ENCODE data around the gene TNFRSF25. TPM values are rescaled to one million over a fixed set of nuclear protein-coding genes. Genes with fewer than 3 reads are reported as not detected.

The TNFRSF25 gene
- total and polyA plus RNA-seq, 2 donors (not counting 3 experiments of a cell fraction or from before 2014, with no cell fraction given), result 33.9 to 38.8 TPM

DNA sequence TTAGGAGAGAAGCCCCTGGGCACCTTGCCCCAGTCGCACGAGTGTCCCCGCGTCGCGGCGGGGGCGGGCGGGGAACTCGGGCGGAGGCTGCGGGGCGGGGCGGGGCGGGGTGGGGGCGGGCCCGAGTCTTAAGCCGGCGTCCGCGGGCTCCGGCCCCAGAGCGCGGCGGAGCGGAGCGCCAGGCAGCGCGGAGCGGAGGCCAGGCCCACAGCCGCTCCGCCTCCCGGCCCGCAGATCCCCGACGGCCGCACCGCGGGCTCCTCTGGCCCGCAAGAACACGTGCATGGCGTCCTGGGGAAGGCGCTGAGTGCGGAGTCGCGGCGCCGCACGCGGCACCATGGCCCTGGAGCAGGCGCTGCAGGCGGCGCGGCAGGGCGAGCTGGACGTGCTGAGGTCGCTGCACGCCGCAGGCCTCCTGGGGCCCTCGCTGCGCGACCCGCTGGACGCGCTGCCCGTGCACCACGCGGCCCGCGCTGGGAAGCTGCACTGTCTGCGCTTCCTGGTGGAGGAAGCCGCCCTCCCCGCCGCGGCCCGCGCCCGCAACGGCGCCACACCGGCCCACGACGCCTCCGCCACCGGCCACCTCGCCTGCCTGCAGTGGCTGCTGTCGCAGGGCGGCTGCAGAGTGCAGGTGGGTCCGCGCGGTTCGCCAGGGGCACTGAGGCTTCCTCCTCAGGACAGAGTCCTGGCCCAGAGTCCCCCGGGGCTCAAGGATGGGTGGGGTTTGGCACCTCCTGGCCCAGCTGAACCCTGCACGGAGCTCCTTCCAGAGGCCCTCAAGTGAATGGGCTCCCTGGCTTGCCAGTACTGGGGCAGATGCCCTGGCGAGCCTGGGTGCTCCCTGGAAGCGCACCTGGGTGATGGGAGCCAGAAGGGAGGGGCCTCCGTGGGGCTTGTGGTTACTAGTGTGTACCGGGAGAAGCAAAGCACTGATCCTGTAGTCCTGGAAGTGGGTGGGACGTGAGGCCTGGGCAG lies 41.1 kb downstream of the TNFRSF25 start, which contains the start of gene ESPN:
ESPN (plus strand) TSS at position 158 of the 975 bp plus-strand sequence; CDS start at position 338, 180 bp downstream.
- no peak for DNase-seq (ENCODE audit: low read depth, low spot score)
- H3K36me3 ChIP-seq (ENCODE audit: control insufficient read depth in 2 of 2, extremely low read depth in 1 of 2, insufficient read depth in 2 of 2, low read length in 2 of 2), result no peaks in the 10 kb centered on the region
- CTCF ChIA-PET, result interaction anchor here (1.0 to 11.1 kb wide), 2 partner anchors 12 to 77 kb away, joined by 3 to 202 read pairs; no protein-coding TSS in a partner anchor
- peak within 1 kb of the TSS; percentile 21 for H3K9ac ChIP-seq (replicated peaks; ENCODE audit: extremely low read depth, insufficient read depth, low read length)
- H2AFZ ChIP-seq (ENCODE audit: low read depth, low read length), result peak within 1 kb of the TSS; percentile 46
- no peaks in the 10 kb centered on the region for H3K9me3 ChIP-seq (replicated peaks; ENCODE audit: control insufficient read depth, insufficient read depth, low read length)
- H3K4me2 ChIP-seq (ENCODE audit: insufficient read depth, low read length), result peak within 1 kb of the TSS; percentile 75
- peaks cover 0 to 3% of the 10 kb centered on the region in 2 experiments for H3K27me3 ChIP-seq (ENCODE audit: control insufficient read depth in 2 of 2, insufficient read depth in 2 of 2, low read length in 2 of 2)
- TF ChIP-seq, protein P1, sequence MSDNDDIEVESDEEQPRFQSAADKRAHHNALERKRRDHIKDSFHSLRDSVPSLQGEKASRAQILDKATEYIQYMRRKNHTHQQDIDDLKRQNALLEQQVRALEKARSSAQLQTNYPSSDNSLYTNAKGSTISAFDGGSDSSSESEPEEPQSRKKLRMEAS (IDR thresholded peaks at IDR 0.05; ENCODE audit: insufficient read depth, insufficient read length), result peak; percentile 4
- no peak for TF ChIP-seq POLR2A (IDR thresholded peaks at IDR 0.05; ENCODE audit: low read depth, low read length)
- peak; percentile 33 for TF ChIP-seq POLR2AphosphoS5 (IDR thresholded peaks at IDR 0.05; ENCODE audit: insufficient read depth, low read depth, low read length)
- no peak for TF ChIP-seq MYC (IDR thresholded peaks at IDR 0.05; ENCODE audit: low read depth, low read length)
- no peak for TF ChIP-seq CTCF (IDR thresholded peaks at IDR 0.05; ENCODE audit: extremely low read depth in 1 of 2, insufficient read depth in 1 of 2, low read depth in 1 of 2, low read length in 2 of 2)
- H3K79me2 ChIP-seq (ENCODE audit: control insufficient read depth, insufficient read depth, low read length), result no peaks in the 10 kb centered on the region
- H3K4me3 ChIP-seq (replicated peaks in 1 of 3; ENCODE audit: insufficient read depth in 1 of 3, low read depth in 1 of 3, low read length in 3 of 3), result peak within 1 kb of the TSS in 1 of 3 experiments; percentile 9
- no peaks in the 10 kb centered on the region for H4K20me1 ChIP-seq (replicated peaks; ENCODE audit: control insufficient read depth, extremely low read depth, insufficient read depth, low read length)
- H3K4me1 ChIP-seq (ENCODE audit: control insufficient read depth, extremely low read depth, insufficient read depth, low read length), result peaks cover 34% of the 10 kb centered on the region
- dilution Hi-C loops (cut with MboI; ENCODE audit: extremely low pct_ligation_motif_present, low sequenced_read_pairs), result no loop called here
- no peak for FAIRE-seq
- BruUV-seq (replicated peaks), result no TSS peak
- peak within 1 kb of the TSS; percentile 83 for H3K27ac ChIP-seq (ENCODE audit: insufficient read depth, low read depth, low read length)
- no peaks in the 10 kb centered on the region for H3K9me1 ChIP-seq (replicated peaks; ENCODE audit: control insufficient read depth, extremely low read depth, insufficient read depth, low read length)
- POLR2A ChIA-PET, result no interaction called here
- intact Hi-C loops (cut with micrococcal nuclease), result loop anchor here (1.0 to 5.0 kb wide), 4 partner anchors 163 to 373 kb away; partner anchors contain the start of genes GPR153 and ICMT
